Neural cell (in vitro differentiated cells): ENCODE data around the gene HMCN2. TPM values are rescaled to one million over a fixed set of nuclear protein-coding genes. Genes with fewer than 3 reads are reported as not detected.

Experiments
- H2AFZ ChIP-seq: fragments of 200-600, 300-800 bp; sonication (generic), shearing (Covaris generic); 2 replicates; pipeline ENCODE4 v1.6.0; 2014; ENCODE audit warnings: low read depth, mild to moderate bottlenecking, antibody characterized with exemption, low read length, moderate library complexity
- H3F3A ChIP-seq: fragments of 200-600 bp; shearing (Covaris generic); 2 replicates; pipeline ENCODE4 v1.6.1; 2016; ENCODE audit warnings: mild to moderate bottlenecking, moderate library complexity, mixed read lengths, antibody characterized with exemption, low read length; ENCODE audit not compliant: insufficient read depth, poor library complexity, severe bottlenecking
- H3K27ac ChIP-seq: fragments of 200-600, 300-800 bp; sonication (generic), shearing (Covaris generic); 2 replicates; pipeline ENCODE4 v1.5.1; 2014; ENCODE audit warnings: mild to moderate bottlenecking, low read length, moderate library complexity
- H3K27me3 ChIP-seq: fragments of 300-800, 200-600 bp; sonication (generic), shearing (Covaris generic); 2 replicates; pipeline ENCODE4 v1.6.0; 2014; ENCODE audit warnings: mild to moderate bottlenecking, low read depth, low read length, moderate library complexity; ENCODE audit not compliant: insufficient read depth
- H3K36me3 ChIP-seq: fragments of 300-800, 200-600 bp; sonication (generic), shearing (Covaris generic); 2 replicates; pipeline ENCODE4 v1.5.1; 2014; ENCODE audit warnings: mild to moderate bottlenecking, antibody characterized with exemption, low read length, moderate library complexity; ENCODE audit not compliant: insufficient read depth
- H3K4me2 ChIP-seq: fragments of 300-800, 200-600 bp; sonication (generic), shearing (Covaris generic); 2 replicates; pipeline ENCODE4 v1.6.0; 2014; ENCODE audit warnings: mild to moderate bottlenecking, low read length
- H3K4me3 ChIP-seq: fragments of 300-800, 200-600 bp; sonication (generic), shearing (Covaris generic); 2 replicates; pipeline ENCODE4 v1.5.1; 2014; ENCODE audit warnings: mild to moderate bottlenecking, low read length, moderate library complexity
- H3K79me2 ChIP-seq: fragments of 200-600 bp; shearing (Covaris generic); replicated peaks from 2 replicates; pipeline ENCODE4 v1.6.0; 2014; ENCODE audit warnings: mild to moderate bottlenecking, low read length, moderate library complexity; ENCODE audit not compliant: insufficient read depth
- H3K9ac ChIP-seq: fragments of 300-800, 200-600 bp; sonication (generic), shearing (Covaris generic); 2 replicates; pipeline ENCODE4 v1.6.1; 2016; ENCODE audit warnings: mild to moderate bottlenecking, low read length, mixed read lengths
- H3K9me2 ChIP-seq: fragments of 200-600 bp; shearing (Covaris generic); 2 replicates; pipeline ENCODE4 v1.6.1; 2016; ENCODE audit warnings: mild to moderate bottlenecking, low read length, mixed read lengths; ENCODE audit not compliant: insufficient read depth
- H3K9me3 ChIP-seq: fragments of 200-600, 300-800 bp; sonication (generic), shearing (Covaris generic); 2 replicates; pipeline ENCODE4 v1.6.1; 2016; ENCODE audit warnings: mild to moderate bottlenecking, mixed run types, low read length, moderate library complexity, mixed read lengths
- H4K20me1 ChIP-seq: fragments of 200-600 bp; shearing (Covaris generic); 2 replicates; pipeline ENCODE4 v1.6.1; 2016; ENCODE audit warnings: mild to moderate bottlenecking, mixed run types; ENCODE audit not compliant: insufficient read depth
- CTCF ChIP-seq: fragments of 450-650 bp; IDR thresholded peaks from 2 replicates; pipeline ENCODE4 v1.5.1; 2014; ENCODE audit warnings: antibody characterized with exemption, mild to moderate bottlenecking, moderate library complexity; ENCODE audit not compliant: poor library complexity, severe bottlenecking
- EP300 ChIP-seq: fragments of 450-650 bp; conservative IDR thresholded peaks from 2 replicates; pipeline ENCODE4 v1.6.1; 2014; ENCODE audit warnings: antibody characterized with exemption, mild to moderate bottlenecking, moderate library complexity; ENCODE audit not compliant: poor library complexity, severe bottlenecking
- EZH2 ChIP-seq: fragments of 200-600, 300-800 bp; shearing (Covaris generic), sonication (generic); IDR thresholded peaks from 2 replicates; pipeline ENCODE4 v1.6.1; 2014; ENCODE audit warnings: antibody characterized with exemption, low read length, borderline replicate concordance, mild to moderate bottlenecking; ENCODE audit not compliant: insufficient read depth, poor library complexity, severe bottlenecking
- MXI1 ChIP-seq: fragments of 450-650 bp; conservative IDR thresholded peaks from 2 replicates; pipeline ENCODE4 v1.6.1; 2014; ENCODE audit warnings: antibody characterized with exemption, mild to moderate bottlenecking; ENCODE audit not compliant: poor library complexity, severe bottlenecking
- POLR2AphosphoS5 ChIP-seq: IDR thresholded peaks from 2 replicates; pipeline ENCODE4 v1.6.1; 2012
- RAD21 ChIP-seq: fragments of 450-650 bp; conservative IDR thresholded peaks from 2 replicates; pipeline ENCODE4 v1.6.1; 2014; ENCODE audit warnings: antibody characterized with exemption, mild to moderate bottlenecking, moderate library complexity
- REST ChIP-seq: IDR thresholded peaks from 2 replicates; pipeline ENCODE4 v1.6.1; 2012; ENCODE audit warnings: borderline replicate concordance
- SMC3 ChIP-seq: fragments of 450-650 bp; conservative IDR thresholded peaks from 2 replicates; pipeline ENCODE4 v1.6.1; 2014; ENCODE audit warnings: antibody characterized with exemption, mild to moderate bottlenecking, moderate library complexity; ENCODE audit not compliant: poor library complexity
- TAF1 ChIP-seq: IDR thresholded peaks from 2 replicates; pipeline ENCODE4 v1.6.1; 2012; ENCODE audit warnings: low read depth
- polyA plus RNA-seq: library from polyadenylated mRNA; depleted of rRNA; stranded (reverse); fragments of >200 nt; gene quantifications from 2 replicates; pipeline ENCODE4 v1.2.3, GENCODE V29; 2014

Gene HMCN2
- polyA plus RNA-seq, 1 donor from 2014 or later = 1.7 TPM

- Histone ChIP-seq H3K27ac (no peak overlapping the region), H3K9ac (no peak overlapping the region), H3K4me2 (no peak overlapping the region), H4K20me1 (no peaks in the 10 kb centered on the region), H3K4me3 (no peak overlapping the region), H2AFZ (no peak overlapping the region), H3K9me2 (no peaks in the 10 kb centered on the region), H3K27me3 (no peaks in the 10 kb centered on the region), H3K79me2 (no peaks in the 10 kb centered on the region), H3F3A (no peaks in the 10 kb centered on the region), H3K36me3 (no peaks in the 10 kb centered on the region), H3K9me3 (no peaks in the 10 kb centered on the region)
- TF ChIP-seq SMC3 = no peak
- TF ChIP-seq CTCF = no peak
- TF ChIP-seq POLR2AphosphoS5 = no peak
- TF ChIP-seq TAF1 = no peak
- no peak for TF ChIP-seq RAD21
Measured at GRCh38 chr9:130346431-130346830, 80.9 kb downstream of the HMCN2 start.

- H3K4me3 ChIP-seq = no peak overlapping the region
- no peaks in the 10 kb centered on the region for H4K20me1 ChIP-seq
- no peaks in the 10 kb centered on the region for H3K27me3 ChIP-seq
- no peak overlapping the region for H3K27ac ChIP-seq
- H3K9me2 ChIP-seq = no peaks in the 10 kb centered on the region
- no peak overlapping the region for H3K4me2 ChIP-seq
- no peak overlapping the region for H3K9ac ChIP-seq
- no peaks in the 10 kb centered on the region for H3K36me3 ChIP-seq
- no peak for TF ChIP-seq CTCF
- TF ChIP-seq MXI1 = no peak
- no peak for TF ChIP-seq POLR2AphosphoS5
- no peak for TF ChIP-seq SMC3
- H2AFZ ChIP-seq = no peak overlapping the region
- no peaks in the 10 kb centered on the region for H3K79me2 ChIP-seq
- H3K9me3 ChIP-seq = no peaks in the 10 kb centered on the region
- H3F3A ChIP-seq = no peaks in the 10 kb centered on the region
Measured at GRCh38 chr9:130347036-130347435, 81.5 kb downstream of the HMCN2 start.

GRCh38 chr9:130347931-130348330 is 82.4 kb downstream of the HMCN2 start:
- H3K9me3 ChIP-seq = no peaks in the 10 kb centered on the region
- TF ChIP-seq REST (no peak), TAF1 (no peak), RAD21 (no peak), EP300 (no peak), SMC3 (no peak), CTCF (no peak), MXI1 (no peak), POLR2AphosphoS5 (no peak), EZH2 (no peak)
- H3K4me2 ChIP-seq = no peak overlapping the region
- no peaks in the 10 kb centered on the region for H3F3A ChIP-seq
- H3K36me3 ChIP-seq = no peaks in the 10 kb centered on the region
- H3K9me2 ChIP-seq = no peaks in the 10 kb centered on the region
- H3K79me2 ChIP-seq = no peaks in the 10 kb centered on the region
- H3K27ac ChIP-seq = no peak overlapping the region
- H4K20me1 ChIP-seq = no peaks in the 10 kb centered on the region
- H3K4me3 ChIP-seq = no peak overlapping the region
- H2AFZ ChIP-seq = no peak overlapping the region
- no peak overlapping the region for H3K9ac ChIP-seq
- H3K27me3 ChIP-seq = no peaks in the 10 kb centered on the region
